HL-60 (cell line): ENCODE results near the gene FHDC1.

Experiments used
- POLR2AphosphoS5 ChIP-seq: IDR thresholded peaks from 2 replicates; pipeline ENCODE4 v1.6.1; 2012; ENCODE audit warnings: low read depth
- TF ChIP-seq, protein P1 (sequence below): IDR thresholded peaks from one replicate; pipeline ENCODE4 v1.5.1; 2011; ENCODE audit warnings: low read length, control low read depth, inconsistent platforms; ENCODE audit not compliant: insufficient read depth

DNA sequence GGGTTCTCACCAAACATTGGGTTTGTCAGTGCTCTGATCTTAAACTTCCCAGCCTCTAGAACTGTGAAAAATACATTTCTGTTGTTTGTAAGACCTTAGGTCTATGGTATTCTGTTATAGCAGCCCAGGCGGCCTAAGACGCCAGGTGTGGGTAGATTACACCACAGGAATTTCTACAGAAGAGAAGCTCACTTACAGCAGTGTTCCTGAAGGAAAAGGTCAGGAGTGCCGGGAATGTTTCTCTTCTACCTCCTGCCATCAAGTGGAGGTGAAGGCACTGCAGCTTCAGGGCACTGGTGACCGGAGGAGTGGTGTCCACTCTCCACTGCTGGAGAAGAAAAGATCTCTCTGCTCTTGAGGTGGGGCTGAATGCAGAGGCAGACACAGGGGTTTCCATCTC is 45.7 kb downstream of the FHDC1 start:
- TF ChIP-seq, protein P1, sequence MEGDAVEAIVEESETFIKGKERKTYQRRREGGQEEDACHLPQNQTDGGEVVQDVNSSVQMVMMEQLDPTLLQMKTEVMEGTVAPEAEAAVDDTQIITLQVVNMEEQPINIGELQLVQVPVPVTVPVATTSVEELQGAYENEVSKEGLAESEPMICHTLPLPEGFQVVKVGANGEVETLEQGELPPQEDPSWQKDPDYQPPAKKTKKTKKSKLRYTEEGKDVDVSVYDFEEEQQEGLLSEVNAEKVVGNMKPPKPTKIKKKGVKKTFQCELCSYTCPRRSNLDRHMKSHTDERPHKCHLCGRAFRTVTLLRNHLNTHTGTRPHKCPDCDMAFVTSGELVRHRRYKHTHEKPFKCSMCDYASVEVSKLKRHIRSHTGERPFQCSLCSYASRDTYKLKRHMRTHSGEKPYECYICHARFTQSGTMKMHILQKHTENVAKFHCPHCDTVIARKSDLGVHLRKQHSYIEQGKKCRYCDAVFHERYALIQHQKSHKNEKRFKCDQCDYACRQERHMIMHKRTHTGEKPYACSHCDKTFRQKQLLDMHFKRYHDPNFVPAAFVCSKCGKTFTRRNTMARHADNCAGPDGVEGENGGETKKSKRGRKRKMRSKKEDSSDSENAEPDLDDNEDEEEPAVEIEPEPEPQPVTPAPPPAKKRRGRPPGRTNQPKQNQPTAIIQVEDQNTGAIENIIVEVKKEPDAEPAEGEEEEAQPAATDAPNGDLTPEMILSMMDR: no peak
- TF ChIP-seq POLR2AphosphoS5: no peak
